RWPE2 (cell line): ENCODE data around the gene BCL11B.

Experiments
- ATAC-seq: fragments of 200-7000 bp; cut with Tn5 transposase; 3 replicates; pipeline ENCODE4 v1.9.1; 2021; ENCODE audit warnings: low read depth
- DNase-seq: peaks from one replicate; pipeline ENCODE4 v3.0.0-alpha.2; 2020; ENCODE audit warnings: low spot score
- H3K27ac ChIP-seq: fragments of 450-650 bp; 2 replicates; pipeline ENCODE4 v1.5.1; 2017; ENCODE audit warnings: mild to moderate bottlenecking; ENCODE audit not compliant: poor library complexity, severe bottlenecking
- H3K27me3 ChIP-seq: fragments of 250-450 bp; sonication (Bioruptor Pico); 2 replicates; pipeline ENCODE4 v1.5.1; 2021; ENCODE audit warnings: mild to moderate bottlenecking, moderate library complexity; ENCODE audit not compliant: insufficient read depth, poor library complexity, severe bottlenecking
- H3K36me3 ChIP-seq: fragments of 250-450 bp; sonication (Bioruptor Pico); 2 replicates; pipeline ENCODE4 v1.5.1; 2020; ENCODE audit warnings: low read depth, mild to moderate bottlenecking, moderate library complexity
- H3K4me1 ChIP-seq: fragments of 250-450 bp; sonication (Bioruptor Pico); 2 replicates; pipeline ENCODE4 v1.5.1; 2021; ENCODE audit warnings: mild to moderate bottlenecking, moderate library complexity; ENCODE audit not compliant: insufficient read depth, poor library complexity, severe bottlenecking
- H3K4me3 ChIP-seq: fragments of 250-450 bp; sonication (Bioruptor Pico); 2 replicates; pipeline ENCODE4 v1.5.1; 2021; ENCODE audit warnings: mild to moderate bottlenecking, moderate library complexity; ENCODE audit not compliant: severe bottlenecking
- H3K9me3 ChIP-seq: fragments of 250-450 bp; sonication (Bioruptor Pico); 2 replicates; pipeline ENCODE4 v1.5.1; 2021; ENCODE audit warnings: mild to moderate bottlenecking, moderate library complexity; ENCODE audit not compliant: severe bottlenecking
- TF ChIP-seq, protein P1 (sequence below): fragments of 450-650 bp; IDR thresholded peaks from one replicate; pipeline ENCODE4 v1.5.1; 2017; ENCODE audit warnings: mild to moderate bottlenecking, moderate library complexity; ENCODE audit not compliant: poor library complexity, severe bottlenecking

BCL11B gene

DNA sequence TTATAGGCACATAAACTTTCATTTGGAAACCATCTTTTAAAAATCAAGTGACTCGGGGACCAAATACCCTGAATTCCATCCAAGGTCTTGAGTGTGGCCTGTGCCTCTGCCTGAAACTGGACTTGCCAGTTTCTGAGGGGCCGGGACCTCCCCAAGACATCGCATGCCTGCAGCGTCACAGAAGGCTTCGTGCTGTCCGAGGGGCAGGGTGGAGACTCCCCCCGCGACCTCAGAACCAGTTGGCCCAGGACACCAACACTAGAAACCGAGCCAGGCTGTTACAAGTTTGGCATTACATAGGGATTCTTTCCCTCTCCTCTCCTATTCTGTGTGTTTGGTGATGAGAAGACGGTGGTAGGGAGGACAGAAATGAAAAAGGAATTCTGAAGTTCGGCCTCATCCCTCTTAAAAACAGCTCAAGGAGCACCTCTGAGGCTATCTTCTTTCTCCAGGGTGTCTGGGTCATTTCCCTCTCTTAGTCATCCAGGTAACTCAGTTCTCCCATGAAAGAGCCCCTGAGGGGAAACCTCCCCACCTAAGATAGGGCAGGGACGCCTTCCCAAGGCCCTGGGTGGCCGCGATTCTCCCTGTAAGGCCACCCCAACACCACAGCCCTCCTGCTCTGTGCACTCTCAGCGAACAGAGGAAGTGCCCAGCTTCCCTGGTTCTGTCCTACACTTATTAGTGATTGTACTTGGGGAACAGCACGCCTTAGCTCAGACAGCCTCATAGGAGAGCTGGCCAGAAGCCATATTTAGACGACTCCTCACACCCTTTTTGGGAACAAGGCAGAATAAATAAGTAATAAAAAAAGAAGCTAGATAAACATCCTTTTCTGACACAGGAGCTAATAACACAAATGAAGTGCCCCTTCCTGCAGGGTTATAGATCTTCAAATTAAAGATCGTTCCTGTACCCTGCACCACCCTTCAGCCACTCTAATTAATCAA lies 93.8 kb downstream of the BCL11B start:
- H3K4me1 ChIP-seq, result no peaks in the 10 kb centered on the region
- no peak; the same call in 2 of the 3 replicates for ATAC-seq
- H3K4me3 ChIP-seq, result no peak overlapping the region
- H3K27ac ChIP-seq, result no peak overlapping the region
- no peaks in the 10 kb centered on the region for H3K27me3 ChIP-seq
- DNase-seq, result peak; percentile 64
- no peaks in the 10 kb centered on the region for H3K36me3 ChIP-seq
- no peaks in the 10 kb centered on the region for H3K9me3 ChIP-seq
- TF ChIP-seq, protein P1, sequence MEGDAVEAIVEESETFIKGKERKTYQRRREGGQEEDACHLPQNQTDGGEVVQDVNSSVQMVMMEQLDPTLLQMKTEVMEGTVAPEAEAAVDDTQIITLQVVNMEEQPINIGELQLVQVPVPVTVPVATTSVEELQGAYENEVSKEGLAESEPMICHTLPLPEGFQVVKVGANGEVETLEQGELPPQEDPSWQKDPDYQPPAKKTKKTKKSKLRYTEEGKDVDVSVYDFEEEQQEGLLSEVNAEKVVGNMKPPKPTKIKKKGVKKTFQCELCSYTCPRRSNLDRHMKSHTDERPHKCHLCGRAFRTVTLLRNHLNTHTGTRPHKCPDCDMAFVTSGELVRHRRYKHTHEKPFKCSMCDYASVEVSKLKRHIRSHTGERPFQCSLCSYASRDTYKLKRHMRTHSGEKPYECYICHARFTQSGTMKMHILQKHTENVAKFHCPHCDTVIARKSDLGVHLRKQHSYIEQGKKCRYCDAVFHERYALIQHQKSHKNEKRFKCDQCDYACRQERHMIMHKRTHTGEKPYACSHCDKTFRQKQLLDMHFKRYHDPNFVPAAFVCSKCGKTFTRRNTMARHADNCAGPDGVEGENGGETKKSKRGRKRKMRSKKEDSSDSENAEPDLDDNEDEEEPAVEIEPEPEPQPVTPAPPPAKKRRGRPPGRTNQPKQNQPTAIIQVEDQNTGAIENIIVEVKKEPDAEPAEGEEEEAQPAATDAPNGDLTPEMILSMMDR, result no peak

GRCh38 chr14:99177046-99177655 lies 94.8 kb downstream of the BCL11B start:
- ATAC-seq, result no peak
- Histone ChIP-seq H3K27me3 (no peaks in the 10 kb centered on the region), H3K9me3 (no peaks in the 10 kb centered on the region), H3K4me1 (no peaks in the 10 kb centered on the region), H3K36me3 (no peaks in the 10 kb centered on the region), H3K4me3 (no peak overlapping the region), H3K27ac (no peak overlapping the region)
- DNase-seq, result peak; percentile 51
- TF ChIP-seq, protein P1, result no peak

GRCh38 chr14:99176156-99176945 lies 95.6 kb downstream of the BCL11B start:
- no peak for ATAC-seq
- TF ChIP-seq, protein P1, result no peak
- Histone ChIP-seq H3K36me3 (no peaks in the 10 kb centered on the region), H3K27me3 (no peaks in the 10 kb centered on the region), H3K4me3 (no peak overlapping the region), H3K27ac (no peak overlapping the region), H3K9me3 (no peaks in the 10 kb centered on the region), H3K4me1 (no peaks in the 10 kb centered on the region)
- peak; percentile 42 for DNase-seq

- Histone ChIP-seq H3K36me3 (no peaks in the 10 kb centered on the region), H3K27ac (no peak overlapping the region), H3K4me1 (no peaks in the 10 kb centered on the region), H3K4me3 (no peak overlapping the region), H3K9me3 (no peaks in the 10 kb centered on the region), H3K27me3 (no peaks in the 10 kb centered on the region)
- TF ChIP-seq, protein P1, result no peak
- DNase-seq (peak; percentile 69), ATAC-seq (no peak)
Measured at GRCh38 chr14:99175331-99176155, 96.5 kb downstream of the BCL11B start.
